Liver (tissue), 9 donors: ENCODE measurements around the gene IRF2. TPM values are rescaled to one million over a fixed set of nuclear protein-coding genes. Genes with fewer than 3 reads are reported as not detected.

Source experiments
- DNase-seq: peaks from one replicate; pipeline ENCODE4 v3.0.0-alpha.2; 2017; ENCODE audit warnings: low spot score
- H3K27ac ChIP-seq, 2 donors: one replicate each; pipeline ENCODE4 v1.7.0; 2013; ENCODE audit warnings: inconsistent platforms in 2 of 2, low read length in 2 of 2, control low read depth in 1 of 2, low read depth in 1 of 2, mild to moderate bottlenecking in 1 of 2
- H3K27me3 ChIP-seq, 4 donors: one replicate each; pipeline versions ENCODE4 v1.6.1 to v1.7.0; 2013; ENCODE audit warnings: low read length in 3 of 4, inconsistent platforms in 1 of 4, mild to moderate bottlenecking in 1 of 4, moderate library complexity in 1 of 4; ENCODE audit not compliant: control insufficient read depth in 4 of 4, insufficient read depth in 4 of 4
- H3K36me3 ChIP-seq, 4 donors: one replicate each; pipeline versions ENCODE4 v1.6.1 to v1.7.0; 2013; ENCODE audit warnings: low read length in 3 of 4, mild to moderate bottlenecking in 3 of 4, low read depth in 1 of 4, moderate library complexity in 1 of 4; ENCODE audit not compliant: control insufficient read depth in 4 of 4, insufficient read depth in 3 of 4
- H3K4me1 ChIP-seq, 4 donors: one replicate each; pipeline versions ENCODE4 v1.6.1 to v1.7.0; 2013; ENCODE audit warnings: low read length in 3 of 4, mild to moderate bottlenecking in 3 of 4, moderate library complexity in 1 of 4; ENCODE audit not compliant: control insufficient read depth in 4 of 4, insufficient read depth in 4 of 4
- H3K4me3 ChIP-seq, 3 donors: one replicate each; pipeline versions ENCODE4 v1.6.1 to v1.7.0; 2013; ENCODE audit warnings: low read length in 3 of 3, control low read depth in 1 of 3, low read depth in 1 of 3, mild to moderate bottlenecking in 1 of 3
- H3K9ac ChIP-seq, 2 donors: one replicate each; pipeline ENCODE4 v1.7.0; 2013; ENCODE audit warnings: low read length in 2 of 2, mild to moderate bottlenecking in 2 of 2, moderate library complexity in 2 of 2, control low read depth in 1 of 2, low read depth in 1 of 2
- H3K9me3 ChIP-seq, 4 donors: one replicate each; pipeline versions ENCODE4 v1.6.1 to v1.7.0; 2013; ENCODE audit warnings: low read length in 3 of 4; ENCODE audit not compliant: control insufficient read depth in 4 of 4
- ATF3 ChIP-seq: IDR thresholded peaks from 2 replicates; pipeline ENCODE4 v1.6.1; 2016; ENCODE audit warnings: antibody characterized with exemption
- CTCF ChIP-seq: fragments of 150-350 bp; IDR thresholded peaks from 2 replicates; pipeline ENCODE4 v1.5.1; 2017; ENCODE audit warnings: improper control_type of control experiment, low read depth, low read length; ENCODE audit not compliant: missing input control
- EGR1 ChIP-seq, 2 donors: IDR thresholded peaks; 2 replicates each; pipeline ENCODE4 v1.6.1; 2016 to 2018; ENCODE audit warnings: antibody characterized with exemption in 2 of 2, low read depth in 2 of 2
- FOXA1 ChIP-seq: IDR thresholded peaks from 2 replicates; pipeline ENCODE4 v1.6.1; 2016; ENCODE audit warnings: antibody characterized with exemption
- FOXA2 ChIP-seq: IDR thresholded peaks from 2 replicates; pipeline ENCODE4 v1.6.1; 2016; ENCODE audit warnings: antibody characterized with exemption
- GABPA ChIP-seq, 2 donors: IDR thresholded peaks in 1 of 2; conservative IDR thresholded peaks in 1 of 2; 2 replicates each; pipeline ENCODE4 v1.6.1; 2016; ENCODE audit warnings: antibody characterized with exemption in 2 of 2, mild to moderate bottlenecking in 1 of 2, moderate library complexity in 1 of 2
- HNF4A ChIP-seq, 2 donors: conservative IDR thresholded peaks; 2 replicates each; pipeline ENCODE4 v1.6.1; 2016; ENCODE audit warnings: antibody characterized with exemption in 2 of 2, mild to moderate bottlenecking in 2 of 2
- HNF4G ChIP-seq: IDR thresholded peaks from 2 replicates; pipeline ENCODE4 v1.6.1; 2016; ENCODE audit warnings: antibody characterized with exemption
- JUND ChIP-seq, 2 donors: IDR thresholded peaks; 2 replicates each; pipeline ENCODE4 v1.6.1; 2016; ENCODE audit warnings: antibody characterized with exemption in 2 of 2
- MAX ChIP-seq: IDR thresholded peaks from 2 replicates; pipeline ENCODE4 v1.6.1; 2016; ENCODE audit warnings: antibody characterized with exemption
- NR2F2 ChIP-seq: IDR thresholded peaks from 2 replicates; pipeline ENCODE4 v1.6.1; 2016; ENCODE audit warnings: antibody characterized with exemption
- RAD21 ChIP-seq, 2 donors: IDR thresholded peaks; 2 replicates each; pipeline ENCODE4 v1.6.1; 2016; ENCODE audit warnings: antibody characterized with exemption in 2 of 2, mild to moderate bottlenecking in 2 of 2
- REST ChIP-seq: IDR thresholded peaks from 2 replicates; pipeline ENCODE4 v1.6.1; 2016; ENCODE audit warnings: antibody characterized with exemption, mild to moderate bottlenecking
- RXRA ChIP-seq, 2 donors: IDR thresholded peaks; 2 replicates each; pipeline ENCODE4 v1.6.1; 2017 to 2018; ENCODE audit warnings: antibody characterized with exemption in 2 of 2, mild to moderate bottlenecking in 1 of 2
- SP1 ChIP-seq: IDR thresholded peaks from 2 replicates; pipeline ENCODE4 v1.6.1; 2018; ENCODE audit warnings: antibody characterized with exemption, mild to moderate bottlenecking
- TAF1 ChIP-seq: conservative IDR thresholded peaks from 2 replicates; pipeline ENCODE4 v1.6.1; 2016; ENCODE audit warnings: antibody characterized with exemption, mild to moderate bottlenecking
- YY1 ChIP-seq: IDR thresholded peaks from 2 replicates; pipeline ENCODE4 v1.6.1; 2016; ENCODE audit warnings: antibody characterized with exemption, mild to moderate bottlenecking
- ZBTB33 ChIP-seq: IDR thresholded peaks from 2 replicates; pipeline ENCODE4 v1.6.1; 2016; ENCODE audit warnings: antibody characterized with exemption
- WGBS: extraction: QIAGEN DNeasy Blood & Tissue Kit; methylation state at CpG from one replicate; pipeline ENCODE4 v1.1.7; 2013; 5-methylcytosine and 5-hydroxymethylcytosine counted together
- polyA plus RNA-seq, 2 donors: library from polyadenylated mRNA; stranded (reverse) in 1 of 2; unstranded in 1 of 2; fragments of 200-250 nt in 1 of 2; fragments of >200 nt in 1 of 2; fragmentation: Nextera tagmentation in 1 of 2; extraction: Ambion mirVana in 1 of 2; gene quantifications; one replicate each; pipeline versions ENCODE4 v1.2.1 to v1.2.3, GENCODE V29; 2013 to 2015
- total RNA-seq, 2 donors: library from RNA; depleted of rRNA; stranded (reverse); fragments of >200 nt; gene quantifications; one replicate each; pipeline ENCODE4 v1.2.3, GENCODE V29; 2014
- donor health status: healthy.
- donor health status: healthy.
- donor health status: healthy.
- donor health status: healthy.
- donor health status: healthy.

Gene IRF2
- total and polyA plus RNA-seq, 4 donors, result 12.9 to 25.5 (median 22.2) TPM

- no peak overlapping the region for H3K27ac ChIP-seq
- TF ChIP-seq GABPA (IDR thresholded peaks at IDR 0.05 in 1 of 2, conservative IDR thresholded peaks at IDR 0.05 in 1 of 2), result no peak
- TF ChIP-seq ZBTB33, result no peak
- TF ChIP-seq NR2F2, result no peak
- TF ChIP-seq FOXA2, result no peak
- TF ChIP-seq MAX, result no peak
- no peak for TF ChIP-seq SP1
- TF ChIP-seq REST, result no peak
- TF ChIP-seq CTCF, result no peak
- no peak for TF ChIP-seq ATF3
- no peak for TF ChIP-seq RXRA (IDR thresholded peaks at IDR 0.05)
- no peak for TF ChIP-seq JUND (IDR thresholded peaks at IDR 0.05)
- TF ChIP-seq HNF4A (conservative IDR thresholded peaks at IDR 0.05), result no peak
- TF ChIP-seq HNF4G, result no peak
- TF ChIP-seq RAD21 (IDR thresholded peaks at IDR 0.05), result no peak
- TF ChIP-seq EGR1 (IDR thresholded peaks at IDR 0.05; ENCODE audit: low read depth in 2 of 2), result no peak
- TF ChIP-seq TAF1, result no peak
- no peak for TF ChIP-seq YY1
- TF ChIP-seq FOXA1, result no peak
- H3K27me3 ChIP-seq, result no peaks in the 10 kb centered on the region
- no peak overlapping the region for H3K4me3 ChIP-seq
- 98% methylated on average over 5 of the region's 5 CpGs for WGBS
- H3K9ac ChIP-seq, result no peak overlapping the region
- no peak for DNase-seq
- no peaks in the 10 kb centered on the region for H3K36me3 ChIP-seq
- H3K9me3 ChIP-seq, result no peaks in the 10 kb centered on the region
- H3K4me1 ChIP-seq, result peaks cover 25 to 62% (median 51%) of the 10 kb centered on the region in 4 donors
Measured at GRCh38 chr4:184350964-184351363, 123.4 kb downstream of the IRF2 start.
